ENCODE data around the gene ASF1B. TPM values are rescaled to one million over a fixed set of nuclear protein-coding genes. Genes with fewer than 3 reads are reported as not detected.

Gene ASF1B
- total RNA-seq, 1 donor from 2014 or later = 2.3 TPM

- Mint-ChIP-seq H3K27me3 (ENCODE audit: unreplicated experiment) (peaks cover 14% of the 10 kb centered on the region), H3K36me3 (ENCODE audit: unreplicated experiment) (no peaks in the 10 kb centered on the region), H3K9me3 (ENCODE audit: unreplicated experiment) (peaks cover 5% of the 10 kb centered on the region), H3K4me3 (ENCODE audit: unreplicated experiment) (peak overlapping the region; percentile 86), H3K4me1 (ENCODE audit: low read depth, unreplicated experiment) (peaks cover 15% of the 10 kb centered on the region), H3K27ac (ENCODE audit: unreplicated experiment) (peak overlapping the region; percentile 86)
- no peak for DNase-seq
- no peak for TF ChIP-seq CTCF (IDR thresholded peaks at IDR 0.05; ENCODE audit: partially characterized antibody, unreplicated experiment)
Measured at GRCh38 chr19:14119146-14119545, 17.2 kb downstream of the ASF1B start.

DNA sequence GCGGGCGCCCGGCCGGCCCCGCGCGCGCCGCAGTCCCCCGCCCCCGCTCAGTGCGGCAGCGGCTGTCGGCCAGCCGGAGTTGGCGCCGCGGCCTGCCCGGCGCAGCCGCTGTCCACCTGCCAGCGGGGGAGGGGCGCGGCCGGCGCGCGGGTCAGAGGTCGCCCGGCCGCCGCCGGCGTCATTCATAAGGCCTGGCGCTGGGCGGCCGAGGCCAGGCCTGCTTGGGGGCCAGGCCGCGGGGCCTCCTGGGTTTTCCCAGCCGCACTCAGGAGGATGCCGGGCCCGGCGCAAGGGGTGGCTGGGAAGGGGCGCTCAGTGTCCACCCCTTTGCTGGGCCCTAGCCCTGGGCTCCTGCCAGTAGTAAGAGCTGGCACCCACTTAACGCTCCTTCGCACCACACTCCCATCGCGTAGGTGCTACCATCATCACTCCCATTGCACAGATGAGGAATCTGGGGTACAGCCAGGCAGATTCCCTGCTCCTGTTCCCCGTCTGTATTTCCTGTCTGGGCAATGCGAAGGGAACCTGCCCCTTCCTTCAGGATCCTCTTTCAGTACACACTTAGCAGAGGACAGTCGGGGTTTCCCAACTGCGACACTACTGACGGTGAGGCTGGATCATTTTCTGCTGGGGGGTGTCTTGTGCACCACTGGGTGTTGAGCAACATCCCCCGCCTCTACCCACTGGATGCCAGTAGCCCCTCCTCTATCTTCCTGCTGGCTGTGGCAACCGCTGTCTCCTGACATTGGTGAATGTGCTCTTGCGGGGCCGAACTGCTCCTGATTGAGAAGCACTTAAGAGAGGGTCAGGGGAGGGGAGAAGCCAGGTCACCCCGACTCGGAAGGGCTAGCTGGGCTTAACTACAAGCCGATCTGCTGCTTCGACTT lies 18.0 kb downstream of the ASF1B start:
- Mint-ChIP-seq H3K9me3 (ENCODE audit: unreplicated experiment) (peaks cover 5% of the 10 kb centered on the region), H3K27me3 (ENCODE audit: unreplicated experiment) (peaks cover 14% of the 10 kb centered on the region), H3K27ac (ENCODE audit: unreplicated experiment) (peak overlapping the region; percentile 86), H3K4me3 (ENCODE audit: unreplicated experiment) (peak overlapping the region; percentile 86), H3K36me3 (ENCODE audit: unreplicated experiment) (no peaks in the 10 kb centered on the region), H3K4me1 (ENCODE audit: low read depth, unreplicated experiment) (peaks cover 17% of the 10 kb centered on the region)
- DNase-seq = peak; percentile 25
- no peak for TF ChIP-seq CTCF (IDR thresholded peaks at IDR 0.05; ENCODE audit: partially characterized antibody, unreplicated experiment)

DNA sequence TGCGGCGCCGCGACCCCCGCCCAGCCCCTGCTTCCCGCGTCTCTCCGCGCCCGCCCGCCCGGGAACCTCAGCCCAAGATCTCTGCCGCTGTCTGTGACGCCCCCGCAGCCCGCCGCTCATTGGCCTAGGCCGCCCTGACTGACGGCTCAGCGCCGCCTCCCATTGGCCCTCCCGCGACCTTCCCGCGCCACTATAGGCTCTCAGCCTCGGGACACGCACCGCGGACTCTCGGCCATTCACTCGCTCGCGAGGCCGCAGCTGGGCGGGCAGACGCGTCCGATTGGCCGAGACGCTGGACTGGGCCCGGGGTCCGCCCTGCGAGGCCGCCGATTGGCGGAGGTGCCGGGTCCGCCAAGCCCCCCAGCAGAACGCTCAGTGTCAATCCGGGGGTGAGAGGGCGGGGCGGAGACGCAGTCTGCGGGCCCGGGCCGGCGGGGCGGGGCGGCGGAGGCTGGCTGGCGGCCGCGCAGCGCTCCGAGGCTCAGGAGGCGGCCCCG lies 18.7 kb downstream of the ASF1B start, which contains the start of gene PRKACA:
Gene PRKACA (minus strand): TSS at position 95 of the 497 bp plus-strand sequence. CDS start 215 bp downstream, outside the sequence.
- peaks cover 14% of the 10 kb centered on the region for H3K27me3 Mint-ChIP-seq (ENCODE audit: unreplicated experiment)
- DNase-seq = peak; percentile 99
- no peak for TF ChIP-seq CTCF (IDR thresholded peaks at IDR 0.05; ENCODE audit: partially characterized antibody, unreplicated experiment)
- peaks cover 19% of the 10 kb centered on the region for H3K4me1 Mint-ChIP-seq (ENCODE audit: low read depth, unreplicated experiment)
- H3K4me3 Mint-ChIP-seq (ENCODE audit: unreplicated experiment) = peak within 1 kb of the TSS; percentile 92
- H3K9me3 Mint-ChIP-seq (ENCODE audit: unreplicated experiment) = peaks cover 5% of the 10 kb centered on the region
- no peaks in the 10 kb centered on the region for H3K36me3 Mint-ChIP-seq (ENCODE audit: unreplicated experiment)
- peak within 1 kb of the TSS; percentile 86 for H3K27ac Mint-ChIP-seq (ENCODE audit: unreplicated experiment)

- Mint-ChIP-seq H3K27ac (ENCODE audit: unreplicated experiment) (peak overlapping the region; percentile 75), H3K4me1 (ENCODE audit: low read depth, unreplicated experiment) (peaks cover 21% of the 10 kb centered on the region), H3K4me3 (ENCODE audit: unreplicated experiment) (peak overlapping the region; percentile 92), H3K36me3 (ENCODE audit: unreplicated experiment) (no peaks in the 10 kb centered on the region), H3K27me3 (ENCODE audit: unreplicated experiment) (peaks cover 14% of the 10 kb centered on the region), H3K9me3 (ENCODE audit: unreplicated experiment) (peaks cover 5% of the 10 kb centered on the region)
- no peak for TF ChIP-seq CTCF (IDR thresholded peaks at IDR 0.05; ENCODE audit: partially characterized antibody, unreplicated experiment)
- DNase-seq = peak; percentile 37
Measured at GRCh38 chr19:14116918-14117578, 19.3 kb downstream of the ASF1B start.

Measured in glutamatergic neuron (in vitro differentiated cells).